DMS 273 (cell line): ENCODE data around the gene RPL28.
A peak's percentile ranks its signal among the peaks of the same experiment; 100 is the strongest.
"Not testable (repeated sequence)": the region's sequence is repeated elsewhere in the genome, so short reads cannot be mapped to it uniquely, and the experiment has no call there.

Source experiments
- DNase-seq: peaks from one replicate; lab custom pipeline; 2025; ENCODE audit not compliant: unreplicated experiment; lab: John Stamatoyannopoulos, UW

Gene RPL28

GRCh38 chr19:55446060-55446459, 60.3 kb downstream of the RPL28 start:
- DNase-seq: no peak

- peak; percentile 90 for DNase-seq
Measured at GRCh38 chr19:55447421-55448174, 61.9 kb downstream of the RPL28 start.

GRCh38 chr19:55448175-55448490, 62.4 kb downstream of the RPL28 start:
- DNase-seq: not testable (repeated sequence)

- no peak for DNase-seq
Measured at GRCh38 chr19:55449469-55449868, 63.7 kb downstream of the RPL28 start.

GRCh38 chr19:55451163-55451964, 65.6 kb downstream of the RPL28 start:
- peak; percentile 53 for DNase-seq

GRCh38 chr19:55451965-55452748, 66.4 kb downstream of the RPL28 start:
- peak; percentile 73 for DNase-seq
